HG02610 (cell line): ENCODE results near the gene OST4.

Experiments used
- ATAC-seq: cut with Tn5 transposase; IDR thresholded peaks from one replicate; pipeline ENCODE4 v1.9.1; 2021; ENCODE audit warnings: mild to moderate bottlenecking, moderate library complexity; ENCODE audit not compliant: unreplicated experiment

The OST4 gene

GRCh38 chr2:27027211-27027651, 44.2 kb downstream of the OST4 start:
- no peak for ATAC-seq

- no peak for ATAC-seq
Observed at GRCh38 chr2:27025861-27026851, 45.3 kb downstream of the OST4 start.

- ATAC-seq = no peak
Observed at GRCh38 chr2:27025281-27025800, 46.1 kb downstream of the OST4 start.

- ATAC-seq = no peak
Observed at GRCh38 chr2:27024812-27025211, 46.6 kb downstream of the OST4 start.

GRCh38 chr2:27024188-27024587, 47.3 kb downstream of the OST4 start:
- no peak for ATAC-seq

- no peak for ATAC-seq
Observed at GRCh38 chr2:27023740-27024139, 47.7 kb downstream of the OST4 start.

GRCh38 chr2:27021253-27022049, 50.0 kb downstream of the OST4 start:
- no peak for ATAC-seq
